Stomach (tissue), 9 donors: Measurements from ENCODE around the gene KRTAP1-3. TPM values are rescaled to one million over a fixed set of nuclear protein-coding genes. Genes with fewer than 3 reads are reported as not detected.

ENCODE experiments used
- DNase-seq, 2 donors: peaks; one replicate each; pipeline versions ENCODE4 v3.0.0 to v3.0.0-alpha.2; 2013 to 2019
- H3K27ac ChIP-seq, 5 donors: fragments of 200-600 bp in 4 of 5; sonication (generic) in 4 of 5; one replicate each; pipeline ENCODE4 v1.5.1; 2013 to 2019; ENCODE audit warnings: mild to moderate bottlenecking in 1 of 5, moderate library complexity in 1 of 5
- H3K27me3 ChIP-seq, 3 donors: fragments of 200-600 bp; sonication (generic); one replicate each; pipeline ENCODE4 v1.5.1; 2017 to 2019; ENCODE audit warnings: mixed run types in 1 of 3
- H3K36me3 ChIP-seq, 4 donors: fragments of 200-600 bp; sonication (generic); 1 replicate in 3 of 4; 2 replicates in 1 of 4; pipeline ENCODE4 v1.5.1; 2016 to 2019
- H3K4me1 ChIP-seq, 4 donors: fragments of 200-600 bp; sonication (generic); one replicate each; pipeline ENCODE4 v1.5.1; 2016 to 2019
- H3K4me3 ChIP-seq, 4 donors: fragments of 200-600 bp; sonication (generic) in 3 of 4; one replicate each; pipeline ENCODE4 v1.5.1; 2016 to 2019; ENCODE audit warnings: mild to moderate bottlenecking in 1 of 4
- H3K9me3 ChIP-seq, 4 donors: fragments of 200-600 bp; sonication (generic); one replicate each; pipeline ENCODE4 v1.5.1; 2016 to 2019
- EP300 ChIP-seq: sonication (generic); formaldehyde crosslinking; IDR thresholded peaks from one replicate; pipeline ENCODE4 v1.6.1; 2017; ENCODE audit warnings: antibody characterized with exemption
- POLR2A ChIP-seq, 4 donors: fragments of 450-650 bp; IDR thresholded peaks; one replicate each; pipeline ENCODE4 v1.6.1; 2016; ENCODE audit warnings: antibody characterized with exemption in 4 of 4, control low read depth in 2 of 4, mild to moderate bottlenecking in 1 of 4, moderate library complexity in 1 of 4
- POLR2AphosphoS5 ChIP-seq, 3 donors: sonication (generic); formaldehyde crosslinking; IDR thresholded peaks; one replicate each; pipeline ENCODE4 v1.6.1; 2016; ENCODE audit warnings: antibody characterized with exemption in 3 of 3
- WGBS, 5 donors: extraction: QIAGEN DNeasy Blood & Tissue Kit in 3 of 5; methylation state at CpG; one replicate each; pipeline versions ENCODE4 v1.1.5 to v1.1.7; 2013 to 2018; 5-methylcytosine and 5-hydroxymethylcytosine counted together
- intact Hi-C: fragments of 100-400 bp; cut with DNase I; formaldehyde crosslinking; loops from one replicate; pipeline ENCODE4 v1.15.1; 2023; ENCODE audit warnings: low total_unique reads
- polyA plus RNA-seq, 3 donors: library from polyadenylated mRNA; stranded (reverse); fragments of 200-250 nt; gene quantifications; one replicate each; pipeline ENCODE4 v1.2.3, GENCODE V29; 2013
- total RNA-seq, 5 donors: library from RNA; depleted of rRNA; stranded (reverse); fragments of >200 nt; gene quantifications; one replicate each; pipeline versions ENCODE4 v1.1.0 to v1.2.3, GENCODE V29; 2014 to 2016
- TF ChIP-seq, protein P1 (sequence below), 7 experiments: fragments of 450-650 bp in 4 of 7; fragments of 200-600 bp in 3 of 7; sonication (generic) in 3 of 7; IDR thresholded peaks; one replicate each; pipeline ENCODE4 v1.5.1; 2016 to 2019; ENCODE audit warnings: antibody characterized with exemption in 7 of 7, control low read depth in 2 of 7, mild to moderate bottlenecking in 1 of 7
- donor health status: healthy with polysubstance abuse.
- donor health status: Bipolar disorder and iron deficiency.
- donor health status: healthy.

KRTAP1-3 gene
- total and polyA plus RNA-seq, 8 donors: not detected

DNA sequence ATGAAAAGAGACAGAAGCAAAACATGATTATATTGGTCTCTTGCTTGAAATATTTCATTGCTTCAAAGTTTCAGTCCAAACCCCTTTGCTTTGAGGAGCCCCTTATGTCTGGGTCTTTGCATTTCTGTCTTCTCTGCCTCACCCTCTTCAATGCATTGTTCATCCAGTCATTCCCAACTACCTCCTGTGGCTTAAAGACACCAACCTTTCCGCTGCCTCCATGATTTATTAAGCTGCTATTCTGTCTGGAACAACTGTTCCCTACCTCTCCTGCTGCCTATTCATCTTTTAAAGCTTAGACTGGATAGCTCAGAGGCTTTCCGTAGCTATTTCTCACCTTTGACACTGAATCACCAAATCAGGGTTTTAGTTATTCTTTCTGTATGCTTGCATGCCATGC is 37.3 kb downstream of the KRTAP1-3 start:
- Histone ChIP-seq H3K9me3 (no peaks in the 10 kb centered on the region), H3K27ac (no peak overlapping the region), H3K4me3 (no peak overlapping the region), H3K36me3 (no peaks in the 10 kb centered on the region), H3K27me3 (peaks cover 0 to 39% (median 0%) of the 10 kb centered on the region in 3 donors), H3K4me1 (no peaks in the 10 kb centered on the region)
- DNase-seq: no peak
- WGBS, 5 donors: 63 to 76% (median 73%) methylated on average over 2 of the region's 2 CpGs
- intact Hi-C loops: no loop called here
- TF ChIP-seq, protein P1, sequence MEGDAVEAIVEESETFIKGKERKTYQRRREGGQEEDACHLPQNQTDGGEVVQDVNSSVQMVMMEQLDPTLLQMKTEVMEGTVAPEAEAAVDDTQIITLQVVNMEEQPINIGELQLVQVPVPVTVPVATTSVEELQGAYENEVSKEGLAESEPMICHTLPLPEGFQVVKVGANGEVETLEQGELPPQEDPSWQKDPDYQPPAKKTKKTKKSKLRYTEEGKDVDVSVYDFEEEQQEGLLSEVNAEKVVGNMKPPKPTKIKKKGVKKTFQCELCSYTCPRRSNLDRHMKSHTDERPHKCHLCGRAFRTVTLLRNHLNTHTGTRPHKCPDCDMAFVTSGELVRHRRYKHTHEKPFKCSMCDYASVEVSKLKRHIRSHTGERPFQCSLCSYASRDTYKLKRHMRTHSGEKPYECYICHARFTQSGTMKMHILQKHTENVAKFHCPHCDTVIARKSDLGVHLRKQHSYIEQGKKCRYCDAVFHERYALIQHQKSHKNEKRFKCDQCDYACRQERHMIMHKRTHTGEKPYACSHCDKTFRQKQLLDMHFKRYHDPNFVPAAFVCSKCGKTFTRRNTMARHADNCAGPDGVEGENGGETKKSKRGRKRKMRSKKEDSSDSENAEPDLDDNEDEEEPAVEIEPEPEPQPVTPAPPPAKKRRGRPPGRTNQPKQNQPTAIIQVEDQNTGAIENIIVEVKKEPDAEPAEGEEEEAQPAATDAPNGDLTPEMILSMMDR (IDR thresholded peaks at IDR 0.05): no peak
- TF ChIP-seq POLR2AphosphoS5 (IDR thresholded peaks at IDR 0.05) (no peak), EP300 (no peak), POLR2A (IDR thresholded peaks at IDR 0.05) (no peak)

DNA sequence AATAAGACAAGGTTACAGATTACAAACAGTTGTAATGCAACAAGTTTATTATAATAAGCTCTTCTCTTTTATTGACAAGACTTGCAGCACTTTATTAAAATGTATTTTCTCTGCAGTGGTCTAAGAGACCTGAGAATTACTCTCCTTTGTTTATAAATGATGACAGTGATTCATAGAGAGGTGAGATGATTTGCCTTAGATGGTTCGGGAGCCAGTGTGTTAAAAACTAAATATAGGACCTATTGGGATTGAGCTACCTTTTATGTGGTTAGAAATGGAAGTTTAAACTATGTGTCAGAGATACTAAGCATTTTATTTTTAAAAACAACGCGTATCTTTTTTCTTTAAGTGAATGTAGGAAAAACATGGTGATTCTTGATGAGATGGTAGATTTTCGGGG is 37.8 kb downstream of the KRTAP1-3 start:
- no peak for DNase-seq
- WGBS, 5 donors: 69 to 88% (median 77%) methylated on average over 4 of the region's 4 CpGs
- TF ChIP-seq POLR2AphosphoS5 (IDR thresholded peaks at IDR 0.05) (no peak), EP300 (no peak), POLR2A (IDR thresholded peaks at IDR 0.05) (no peak)
- TF ChIP-seq, protein P1 (IDR thresholded peaks at IDR 0.05): no peak
- H3K27ac ChIP-seq: no peak overlapping the region
- H3K4me1 ChIP-seq: no peaks in the 10 kb centered on the region
- H3K27me3 ChIP-seq: peaks cover 0 to 39% (median 0%) of the 10 kb centered on the region in 3 donors
- intact Hi-C loops: no loop called here
- H3K36me3 ChIP-seq: no peaks in the 10 kb centered on the region
- no peaks in the 10 kb centered on the region for H3K9me3 ChIP-seq
- H3K4me3 ChIP-seq: no peak overlapping the region

GRCh38 chr17:40995116-40995515 is 39.6 kb downstream of the KRTAP1-3 start:
- TF ChIP-seq, protein P1 (IDR thresholded peaks at IDR 0.05): no peak
- no peak for TF ChIP-seq POLR2AphosphoS5 (IDR thresholded peaks at IDR 0.05)
- TF ChIP-seq EP300: no peak
- TF ChIP-seq POLR2A (IDR thresholded peaks at IDR 0.05): no peak
- H3K36me3 ChIP-seq: no peaks in the 10 kb centered on the region
- intact Hi-C loops: no loop called here
- H3K9me3 ChIP-seq: no peaks in the 10 kb centered on the region
- 26 to 67% (median 41%) methylated on average over 1 of the region's 1 CpG for WGBS, 5 donors
- DNase-seq: no peak
- no peak overlapping the region for H3K27ac ChIP-seq
- H3K4me1 ChIP-seq: no peaks in the 10 kb centered on the region
- peaks cover 0 to 43% (median 0%) of the 10 kb centered on the region in 3 donors for H3K27me3 ChIP-seq
- no peak overlapping the region for H3K4me3 ChIP-seq

DNA sequence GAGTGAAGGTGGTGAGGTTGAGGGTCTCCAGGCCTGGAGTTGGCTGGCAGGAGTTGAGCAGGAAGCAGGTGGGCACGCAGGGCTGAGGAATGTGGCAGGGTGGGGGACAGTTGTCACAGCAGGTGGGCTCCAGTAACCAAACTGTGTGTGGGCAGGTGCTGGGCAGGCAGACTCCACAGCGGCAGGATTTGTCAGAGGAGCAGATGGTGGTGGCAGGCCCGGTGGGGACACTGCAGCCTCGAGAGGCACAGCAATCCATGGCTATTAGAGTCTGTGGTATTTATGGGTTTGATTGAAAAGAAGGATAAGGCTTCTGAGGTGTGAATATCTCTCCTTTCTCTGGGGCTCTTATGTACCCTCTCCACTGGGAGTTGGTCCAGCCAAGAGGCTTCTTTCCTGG is 40.8 kb downstream of the KRTAP1-3 start, which contains the start of gene KRTAP3-3:
TSS of gene KRTAP3-3 (minus strand) at position 326 of the 400 bp plus-strand sequence. CDS start at position 259, 67 bp downstream.
- no peaks in the 10 kb centered on the region for H3K4me1 ChIP-seq
- H3K9me3 ChIP-seq: no peaks in the 10 kb centered on the region
- intact Hi-C loops: no loop called here
- WGBS, 5 donors: 27 to 49% (median 39%) methylated on average over 4 of the region's 4 CpGs
- peaks cover 0 to 36% (median 0%) of the 10 kb centered on the region in 3 donors for H3K27me3 ChIP-seq
- no peaks in the 10 kb centered on the region for H3K36me3 ChIP-seq
- no peak within 1 kb of the TSS for H3K27ac ChIP-seq
- TF ChIP-seq POLR2A (IDR thresholded peaks at IDR 0.05) (no peak), POLR2AphosphoS5 (IDR thresholded peaks at IDR 0.05) (no peak), EP300 (no peak)
- TF ChIP-seq, protein P1 (IDR thresholded peaks at IDR 0.05): no peak
- DNase-seq: no peak
- no peak within 1 kb of the TSS for H3K4me3 ChIP-seq
